HG03175 (cell line): ENCODE data around the gene CRY2.

Experiments used
- ATAC-seq: cut with Tn5 transposase; IDR thresholded peaks from one replicate; pipeline ENCODE4 v1.9.1; 2021; ENCODE audit warnings: mild to moderate bottlenecking, moderate library complexity; ENCODE audit not compliant: unreplicated experiment

Gene CRY2

DNA sequence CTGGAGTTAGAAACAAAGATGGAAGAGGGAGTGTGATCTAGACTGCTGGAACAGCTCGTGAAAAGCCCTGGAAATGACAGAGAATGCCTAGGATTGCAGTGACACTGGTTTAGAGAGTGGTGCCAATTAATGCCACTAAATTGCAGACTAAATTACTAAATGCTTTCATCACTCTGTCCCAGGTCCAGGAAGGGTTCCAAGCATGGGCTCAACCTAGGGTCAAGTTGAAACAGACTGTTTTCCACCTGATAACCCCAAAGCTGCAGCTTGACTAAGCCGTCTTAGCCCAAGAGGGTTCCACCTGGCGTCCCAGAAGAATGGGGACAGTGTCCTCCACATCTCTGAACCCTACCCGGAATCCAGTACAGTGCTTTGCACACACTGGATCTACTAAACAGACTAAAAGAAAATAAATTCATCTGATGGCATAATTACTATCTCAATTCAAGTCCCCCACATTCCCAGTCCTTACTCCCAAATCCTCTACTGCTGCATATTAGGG is 1.1 kb upstream of the CRY2 start:
- ATAC-seq = no peak

DNA sequence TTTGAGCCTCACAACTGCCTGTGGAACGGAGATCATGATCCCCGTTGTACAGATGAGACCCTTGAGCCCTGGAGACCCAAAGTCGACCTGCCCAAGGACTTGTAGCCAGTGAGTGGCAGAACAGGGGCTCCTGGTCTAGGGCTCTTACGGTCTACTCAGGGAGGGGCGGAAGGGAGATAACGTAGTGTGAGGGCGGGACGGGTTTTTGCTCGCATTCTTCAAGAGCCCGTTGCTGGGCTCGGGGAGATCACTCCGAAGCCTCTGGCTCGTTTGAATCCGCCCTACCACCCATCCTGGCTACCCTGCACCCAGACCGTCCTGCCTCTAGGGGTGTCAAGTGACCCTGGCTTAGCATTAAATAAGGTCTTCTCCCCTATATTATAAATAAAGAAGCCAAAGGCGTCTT is 639 bp downstream of the CRY2 start:
- ATAC-seq = peak; percentile 19

DNA sequence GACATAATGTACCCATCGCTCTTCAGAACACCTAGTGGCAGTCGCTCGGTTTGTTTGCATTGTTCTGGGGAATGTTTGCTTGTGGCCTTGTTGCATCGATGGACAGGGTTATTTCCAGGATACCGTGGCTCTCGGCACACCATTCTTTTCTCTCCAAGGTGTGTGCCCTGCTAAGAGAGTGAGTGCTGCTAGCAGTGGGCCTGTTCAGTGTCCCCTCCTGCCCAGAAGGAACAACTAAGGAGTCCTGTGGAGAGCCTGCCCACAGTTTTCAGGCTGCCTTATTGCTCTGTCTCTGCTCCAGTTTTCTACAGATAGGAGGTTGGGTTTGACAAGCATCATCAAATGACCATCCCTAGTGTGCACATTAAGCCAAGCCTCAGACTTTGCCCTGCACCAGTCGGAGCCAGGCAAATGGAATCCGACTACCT is 1.4 kb downstream of the CRY2 start:
- no peak for ATAC-seq

DNA sequence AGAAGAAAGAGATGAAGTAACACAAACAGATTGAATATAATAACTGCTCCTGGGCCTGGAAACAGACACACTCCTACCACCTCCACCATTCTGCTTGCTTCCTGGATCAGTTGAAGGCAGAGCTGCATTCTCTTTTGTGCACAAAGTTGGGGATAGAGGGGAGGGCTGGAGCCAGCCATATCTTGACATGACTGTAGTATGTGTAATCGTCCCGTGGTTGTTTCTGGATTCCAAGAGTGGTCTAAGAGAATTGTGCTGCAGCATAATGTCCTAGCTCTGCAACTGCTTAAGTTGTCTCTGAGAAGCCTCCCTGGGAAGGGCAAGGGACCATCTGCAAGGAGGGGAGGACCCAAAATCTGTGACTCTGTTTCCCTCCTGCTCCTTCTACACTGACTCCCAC is 3.2 kb downstream of the CRY2 start:
- no peak for ATAC-seq

DNA sequence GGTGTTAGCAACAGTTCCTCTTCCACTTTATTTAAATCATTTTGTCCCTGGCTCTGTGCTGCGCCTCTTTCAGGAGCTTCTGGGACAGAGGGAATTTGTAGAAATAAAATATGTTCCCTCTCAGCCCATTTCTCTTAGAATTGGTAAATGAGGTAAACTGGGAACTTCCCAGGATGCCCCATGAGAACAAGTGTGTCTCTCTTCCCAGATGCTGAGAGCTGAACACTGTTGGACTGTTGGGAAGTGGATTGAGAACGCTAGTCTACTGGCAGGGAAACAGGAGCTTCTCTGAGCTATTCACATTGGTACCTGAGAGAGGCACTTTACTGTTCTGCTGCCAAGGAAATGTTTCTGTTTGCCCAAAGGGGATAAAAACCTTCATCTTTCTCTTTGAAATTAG is 4.0 kb downstream of the CRY2 start:
- no peak for ATAC-seq

DNA sequence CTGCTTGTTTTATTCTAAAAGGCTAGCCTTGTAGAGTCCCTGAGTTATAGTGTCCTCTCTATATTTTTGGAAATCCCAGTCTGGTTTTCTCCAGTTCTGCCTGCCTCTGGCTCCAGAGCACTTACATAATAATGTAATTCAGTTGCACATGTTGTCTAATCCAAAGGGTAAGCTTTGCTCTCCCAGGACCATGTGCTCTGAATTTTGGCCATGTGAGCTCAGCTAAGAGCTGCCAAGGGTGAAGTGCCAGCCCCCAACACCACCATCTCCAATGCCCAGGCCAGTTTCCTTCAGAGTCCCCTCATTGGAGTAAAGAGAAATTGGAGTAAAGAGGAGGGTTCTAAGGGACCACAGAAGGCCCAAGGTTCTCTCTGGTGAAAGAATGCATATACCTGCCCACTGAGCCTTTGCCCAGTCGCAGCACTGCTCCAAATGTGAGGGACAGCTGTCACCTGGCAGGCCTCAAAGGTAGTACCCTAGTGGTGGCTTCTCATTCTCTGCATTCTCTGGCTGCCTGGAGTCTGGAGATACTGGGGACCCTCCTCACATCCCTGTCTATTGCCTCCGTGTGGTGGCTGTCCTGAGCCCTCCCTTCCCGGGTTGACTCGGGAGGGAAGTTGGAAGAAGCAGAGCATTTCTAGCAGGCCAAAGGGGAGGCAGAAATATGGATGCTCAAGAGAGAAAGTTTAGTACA is 4.9 kb downstream of the CRY2 start:
- no peak for ATAC-seq

DNA sequence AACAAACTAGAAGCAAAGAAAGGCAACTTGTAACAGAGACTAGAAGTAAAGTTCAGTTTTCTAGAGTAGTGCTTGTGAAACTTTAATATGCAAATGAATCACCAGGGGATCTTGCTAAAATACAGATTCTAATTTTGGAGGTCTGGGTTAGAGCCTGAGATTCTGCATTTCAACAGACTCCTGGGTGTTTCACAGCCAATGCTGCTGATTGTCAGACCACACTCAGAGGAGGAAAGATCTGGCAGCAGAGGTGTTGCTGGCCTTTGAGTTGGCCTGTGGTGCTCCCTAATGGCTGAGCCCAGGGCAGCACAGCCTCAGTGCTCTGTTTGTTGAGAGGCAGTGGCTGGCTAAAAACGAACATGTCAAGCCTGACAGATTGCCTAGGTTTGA is 5.4 kb downstream of the CRY2 start:
- peak; percentile 36 for ATAC-seq

DNA sequence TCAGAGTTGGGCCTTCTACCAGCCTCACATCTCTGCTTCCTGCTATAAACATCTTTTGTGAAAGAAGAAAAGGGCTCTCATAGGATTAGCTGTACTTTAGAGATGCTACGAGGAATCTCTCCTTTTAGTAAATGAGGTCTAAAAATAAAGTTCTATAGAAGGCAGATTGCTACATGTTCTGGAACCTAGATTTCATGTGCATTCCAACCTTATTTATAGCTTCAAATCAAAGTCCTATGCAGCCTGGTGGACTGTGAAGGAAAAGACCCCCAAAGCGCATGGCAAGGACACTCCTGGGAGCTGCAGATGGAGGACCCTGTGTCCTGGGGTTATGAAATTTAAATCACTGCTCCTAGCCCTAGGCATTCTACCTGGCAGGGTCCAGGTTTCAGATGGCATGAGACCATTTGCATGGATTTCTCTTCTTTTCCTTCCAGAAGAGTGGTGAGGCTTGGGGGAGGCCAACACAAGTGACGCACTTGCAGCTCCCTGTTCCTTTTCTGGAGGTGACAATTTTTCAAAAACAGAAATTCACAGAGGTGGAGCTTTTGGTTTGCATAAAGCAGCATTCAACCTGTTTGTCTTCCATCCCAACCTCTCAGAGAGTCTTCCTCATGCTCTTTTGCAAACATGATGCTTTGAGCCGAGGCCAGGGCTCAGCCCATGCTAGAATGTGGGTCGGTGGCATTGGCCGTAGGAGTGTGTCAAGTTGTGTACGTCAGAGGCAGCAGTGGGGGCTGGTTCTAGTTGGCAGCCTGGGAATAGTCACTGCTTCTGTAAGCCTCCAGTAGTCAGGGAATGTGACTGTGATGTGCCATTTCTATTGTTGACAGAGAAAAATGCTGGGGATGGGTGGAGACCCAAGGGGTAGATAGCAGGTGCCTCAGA is 6.3 kb downstream of the CRY2 start:
- ATAC-seq = no peak

DNA sequence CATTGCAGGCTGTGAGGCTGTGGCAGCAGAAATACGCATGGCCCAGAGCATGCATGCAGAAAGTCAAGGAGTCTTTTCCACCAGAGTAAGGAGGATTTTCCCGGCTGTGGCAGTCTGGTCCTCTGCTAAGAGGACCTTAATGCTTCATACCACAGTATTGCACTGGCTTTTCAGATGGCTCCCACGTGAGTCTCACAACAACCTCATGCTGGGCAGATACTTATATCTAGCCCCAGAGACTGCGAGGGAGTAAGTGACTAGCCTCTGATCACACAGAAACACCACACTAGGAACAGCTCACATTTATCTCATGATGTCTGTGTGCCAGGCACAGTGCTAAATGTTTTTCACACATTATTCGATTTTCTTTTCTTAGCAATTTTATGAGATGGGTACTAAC is 8.0 kb downstream of the CRY2 start:
- no peak for ATAC-seq

DNA sequence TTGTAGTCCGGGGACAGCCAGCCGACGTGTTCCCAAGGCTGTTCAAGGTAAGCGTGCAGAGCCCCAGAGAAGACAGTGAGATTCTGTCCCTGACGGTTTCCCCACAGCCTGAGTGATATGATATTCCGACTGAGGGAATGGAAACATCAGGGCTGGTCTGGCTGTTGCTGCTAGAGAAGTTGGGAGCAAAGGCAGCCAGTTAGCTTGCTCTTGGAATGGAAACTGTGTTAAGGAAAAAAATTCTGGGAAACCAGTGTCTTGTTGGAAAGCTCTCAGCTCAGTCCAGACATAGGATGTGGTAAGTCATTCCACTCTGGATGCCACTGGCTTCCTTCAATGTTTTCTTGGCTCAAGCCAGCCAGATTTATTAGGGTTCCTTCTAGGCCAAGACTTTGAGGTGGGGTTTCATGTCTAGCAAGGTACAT is 8.8 kb downstream of the CRY2 start:
- no peak for ATAC-seq

DNA sequence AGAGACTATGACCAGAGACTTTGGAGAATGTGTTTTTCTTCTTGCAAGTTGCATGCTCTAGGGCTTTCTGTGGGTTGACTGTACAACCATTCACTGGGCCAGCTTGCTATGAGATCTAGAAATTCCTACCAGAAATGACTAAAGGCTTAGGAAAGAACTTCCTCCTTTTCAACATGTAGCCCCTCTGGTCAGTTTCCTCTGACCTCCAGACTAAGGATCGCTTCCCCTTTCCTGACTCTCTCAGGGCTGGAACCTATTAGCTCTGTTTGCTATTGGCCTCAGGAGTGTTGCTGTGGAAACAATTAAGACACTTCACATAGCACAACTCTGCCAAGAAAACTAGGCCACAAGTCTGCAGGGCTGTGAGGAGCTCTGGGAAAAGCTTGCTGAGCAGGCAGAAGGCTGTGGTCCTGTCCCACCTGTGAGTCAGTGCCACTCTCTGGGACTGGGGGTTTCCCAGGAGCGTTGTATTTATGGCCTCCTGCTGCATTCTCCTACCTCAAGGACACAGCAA is 10.7 kb downstream of the CRY2 start:
- no peak for ATAC-seq

DNA sequence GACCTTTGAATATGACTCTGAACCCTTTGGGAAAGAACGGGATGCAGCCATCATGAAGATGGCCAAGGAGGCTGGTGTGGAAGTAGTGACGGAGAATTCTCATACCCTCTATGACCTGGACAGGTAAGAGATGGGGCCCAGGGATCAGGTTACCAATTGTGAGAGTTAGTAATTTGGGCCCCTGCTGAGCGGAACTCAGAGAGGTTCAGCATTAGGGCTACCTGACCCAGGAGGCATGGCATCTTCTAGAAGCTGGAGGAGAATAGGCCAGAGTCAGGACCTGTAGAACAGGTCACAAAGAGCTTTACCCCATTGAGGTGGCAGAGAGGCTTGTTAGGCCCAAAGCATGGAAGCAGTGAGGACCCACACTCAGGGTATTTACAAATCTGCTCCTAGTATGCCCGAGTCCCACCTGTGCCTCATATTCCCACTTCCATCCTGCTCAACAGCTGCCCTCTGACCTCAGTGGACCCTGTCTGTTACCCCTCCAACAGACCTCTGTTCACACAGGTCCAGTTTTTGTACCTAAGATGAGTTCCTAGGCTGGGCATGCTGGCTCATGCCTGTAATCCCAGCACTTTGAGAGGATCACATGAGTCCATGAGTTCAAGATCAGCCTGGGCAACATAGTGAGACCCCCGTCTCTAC is 11.6 kb downstream of the CRY2 start:
- no peak for ATAC-seq

DNA sequence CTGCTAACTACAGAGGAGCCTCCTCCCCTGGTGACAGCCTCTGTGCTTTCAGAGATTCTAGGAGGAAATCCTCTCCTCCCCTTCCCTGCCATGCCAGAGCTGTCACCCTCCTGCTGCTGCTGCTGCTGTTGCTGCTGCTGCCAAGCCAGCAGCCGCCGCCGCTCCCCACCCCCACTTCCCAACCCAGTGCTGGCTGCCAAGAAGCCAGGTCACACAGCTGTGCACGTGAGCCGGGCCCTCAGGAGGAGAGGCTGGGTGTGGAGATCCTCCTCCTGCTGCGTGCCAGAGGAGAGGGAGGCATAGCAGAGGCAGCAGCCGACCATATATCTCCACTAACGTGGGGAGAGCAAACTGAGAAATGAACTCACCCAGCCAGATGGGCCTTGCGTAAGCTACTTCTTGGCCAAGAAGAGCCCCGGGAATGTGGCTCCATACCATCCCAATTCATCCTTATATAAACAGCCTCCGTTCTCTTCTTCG is 12.4 kb downstream of the CRY2 start:
- no peak for ATAC-seq

DNA sequence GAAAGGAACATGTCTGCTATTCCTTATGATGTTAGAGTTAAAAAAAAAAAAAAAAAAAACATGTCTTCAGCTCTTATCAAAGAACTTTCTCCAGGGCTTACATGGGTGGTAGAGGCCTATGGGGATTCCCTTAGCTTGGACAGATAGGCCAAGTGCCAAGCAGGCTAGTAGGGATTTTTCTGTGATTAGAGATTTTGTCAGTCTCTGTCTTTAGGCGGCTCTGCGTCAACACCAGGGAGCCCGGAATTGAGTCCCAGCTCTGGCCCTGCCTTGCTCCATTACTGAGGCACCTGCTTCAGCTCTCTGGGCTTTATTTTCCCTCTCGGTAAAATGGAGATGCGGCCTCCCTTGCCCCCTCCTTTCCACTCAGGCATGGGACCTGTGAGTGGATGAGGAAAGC is 13.1 kb downstream of the CRY2 start:
- no peak for ATAC-seq

DNA sequence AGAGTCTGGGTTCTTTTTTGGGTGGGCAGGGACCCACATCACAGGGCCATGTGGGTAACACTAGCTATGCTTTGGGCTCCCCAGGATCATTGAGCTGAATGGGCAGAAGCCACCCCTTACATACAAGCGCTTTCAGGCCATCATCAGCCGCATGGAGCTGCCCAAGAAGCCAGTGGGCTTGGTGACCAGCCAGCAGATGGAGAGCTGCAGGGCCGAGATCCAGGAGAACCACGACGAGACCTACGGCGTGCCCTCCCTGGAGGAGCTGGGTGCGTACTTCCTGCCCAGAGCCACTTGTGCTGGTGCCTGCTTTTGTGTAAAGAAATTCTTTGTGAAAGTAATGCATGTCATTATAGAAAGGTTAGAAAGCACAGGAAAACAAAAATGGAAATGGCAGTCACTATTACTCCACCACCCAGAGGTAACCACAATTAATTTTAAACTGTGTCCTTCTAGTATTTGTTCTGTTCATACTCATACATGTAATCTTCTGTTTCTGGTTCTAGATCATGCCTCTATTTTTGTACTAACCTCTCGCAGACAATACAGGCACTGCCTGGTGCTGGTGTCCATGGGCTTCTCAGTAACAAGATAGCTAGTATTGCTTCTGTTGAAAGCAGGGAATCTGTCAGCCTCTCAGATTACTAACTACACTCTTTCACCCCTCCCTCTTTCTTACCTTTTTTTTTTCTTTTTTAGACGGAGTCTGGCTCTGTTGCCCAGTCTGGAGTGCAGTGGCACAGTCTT is 13.7 kb downstream of the CRY2 start:
- no peak for ATAC-seq

DNA sequence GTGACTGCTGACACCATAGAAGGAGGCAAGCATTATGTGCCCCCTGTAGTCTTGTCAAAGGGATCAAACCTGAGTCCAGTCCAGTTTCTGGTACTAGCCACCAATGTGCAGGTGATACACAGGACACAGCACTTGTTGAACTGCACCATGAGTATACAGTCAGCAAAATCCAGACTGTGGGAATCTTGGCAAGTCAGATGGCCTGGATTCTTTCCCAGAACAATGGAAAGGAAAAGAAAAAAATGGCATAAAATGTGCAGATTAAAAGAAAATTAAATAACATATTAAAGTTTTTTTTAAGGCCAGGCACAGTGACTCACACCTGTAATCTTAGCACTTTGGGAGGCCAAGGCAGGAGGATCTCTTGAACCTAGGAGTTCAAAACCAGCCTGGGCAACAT is 16.8 kb downstream of the CRY2 start:
- ATAC-seq = no peak

DNA sequence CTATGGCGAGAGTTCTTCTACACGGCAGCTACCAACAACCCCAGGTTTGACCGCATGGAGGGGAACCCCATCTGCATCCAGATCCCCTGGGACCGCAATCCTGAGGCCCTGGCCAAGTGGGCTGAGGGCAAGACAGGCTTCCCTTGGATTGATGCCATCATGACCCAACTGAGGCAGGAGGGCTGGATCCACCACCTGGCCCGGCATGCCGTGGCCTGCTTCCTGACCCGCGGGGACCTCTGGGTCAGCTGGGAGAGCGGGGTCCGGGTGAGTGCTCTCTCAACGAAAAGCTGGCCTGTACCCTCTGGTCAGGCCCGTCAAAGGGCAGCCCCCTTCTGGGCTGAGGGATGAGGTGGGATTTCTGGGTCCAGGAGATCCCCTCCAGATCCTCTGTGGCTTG is 22.3 kb downstream of the CRY2 start:
- no peak for ATAC-seq

DNA sequence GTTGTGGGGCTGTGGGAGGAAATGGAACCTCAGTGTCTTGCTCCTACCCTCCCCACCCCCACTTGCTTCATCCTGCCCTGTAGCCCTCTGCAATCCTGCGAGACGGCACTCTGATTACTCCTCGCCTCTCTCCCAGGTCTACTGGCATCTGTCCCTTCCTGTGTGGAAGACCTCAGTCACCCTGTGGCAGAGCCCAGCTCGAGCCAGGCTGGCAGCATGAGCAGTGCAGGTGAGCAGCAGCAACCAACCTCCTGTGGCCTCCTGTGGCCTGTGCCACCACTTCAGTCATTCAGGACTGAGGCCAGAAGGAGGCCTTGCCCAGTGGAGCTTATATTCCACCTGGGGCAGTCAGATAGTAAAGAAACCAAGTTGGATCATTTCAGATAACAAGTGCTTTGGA is 23.4 kb downstream of the CRY2 start:
- ATAC-seq = no peak

DNA sequence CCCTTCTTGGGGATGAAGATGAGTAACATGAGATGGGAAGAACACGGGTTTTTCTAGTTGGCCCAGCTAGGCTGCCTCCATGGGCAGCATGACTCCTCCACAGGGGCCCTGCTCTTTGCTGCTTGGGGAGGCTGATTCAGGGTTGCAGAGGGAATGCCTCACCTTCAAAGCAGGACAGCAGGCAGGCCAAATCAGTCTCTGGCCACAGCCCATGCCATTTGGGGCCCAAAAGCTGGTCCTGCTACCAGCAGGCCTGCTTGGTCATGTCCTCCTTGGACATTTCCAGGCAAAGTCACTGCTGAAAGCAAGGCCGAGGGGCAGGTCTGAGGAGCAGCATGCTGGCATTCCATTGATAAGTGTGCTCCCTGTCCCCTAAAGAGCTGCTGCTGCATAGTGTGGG is 24.4 kb downstream of the CRY2 start:
- no peak for ATAC-seq

DNA sequence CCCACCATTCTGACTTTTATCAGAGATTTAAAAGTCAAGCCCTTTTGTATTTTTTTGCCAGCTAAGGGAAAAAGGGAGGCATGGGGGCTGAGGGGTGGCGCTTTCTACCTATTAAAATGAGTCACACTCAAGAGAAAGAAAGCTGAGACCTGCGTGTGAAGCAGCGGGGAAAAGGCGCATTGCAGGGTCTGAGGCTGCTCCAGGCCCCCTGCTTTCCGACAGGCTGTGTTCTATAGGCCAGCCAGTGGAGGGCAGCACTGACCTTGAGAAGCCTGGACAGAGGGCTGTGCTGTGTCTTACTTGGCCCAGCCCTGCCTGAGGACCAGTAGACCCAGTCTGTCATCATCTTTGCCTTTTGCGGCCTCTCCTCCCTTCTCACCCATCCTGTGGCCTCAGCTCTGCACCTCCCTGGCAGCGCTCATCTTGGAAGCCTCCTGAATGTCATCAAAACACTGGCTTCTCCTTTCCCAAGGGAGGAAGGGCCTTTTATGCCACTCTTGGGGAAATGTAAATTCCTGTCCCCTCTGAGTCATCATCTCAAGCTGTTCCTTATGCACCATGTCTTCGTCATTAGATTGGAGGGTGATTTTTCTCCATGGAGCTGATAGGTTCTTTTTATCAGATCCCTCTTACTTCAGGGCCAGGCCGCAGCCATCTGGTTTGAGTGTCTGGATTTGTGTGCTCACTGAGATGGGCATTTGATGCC is 25.5 kb downstream of the CRY2 start:
- ATAC-seq = no peak
